Heart left ventricle (tissue), 16 donors: ENCODE data around the gene FAF1. TPM values are rescaled to one million over a fixed set of nuclear protein-coding genes. Genes with fewer than 3 reads are reported as not detected.
A peak's percentile ranks its signal among the peaks of the same experiment; 100 is the strongest.

Source experiments
- ATAC-seq, 4 donors: fragments of 200-7000 bp; cut with Tn5 transposase; one replicate each; pipeline ENCODE4 v1.9.1; 2020 to 2022; ENCODE audit warnings: moderate library complexity in 4 of 4, mild to moderate bottlenecking in 3 of 4, moderate number of reproducible peaks in 1 of 4
- DNase-seq, 5 donors: peaks; one replicate each; pipeline ENCODE4 v3.0.0-alpha.2; 2020
- H3K27ac ChIP-seq, 12 donors: fragments of 200-600 bp; sonication (generic) in 4 of 12; one replicate each; pipeline versions ENCODE4 v1.5.0 to v1.8.0; 2016 to 2022; ENCODE audit warnings: mild to moderate bottlenecking in 2 of 12
- H3K27me3 ChIP-seq, 9 donors: fragments of 200-600 bp; sonication (generic) in 2 of 9; one replicate each; pipeline versions ENCODE4 v1.5.1 to v1.8.0; 2016 to 2022; ENCODE audit warnings: mild to moderate bottlenecking in 3 of 9
- H3K36me3 ChIP-seq, 9 donors: fragments of 200-600 bp; sonication (generic) in 2 of 9; one replicate each; pipeline versions ENCODE4 v1.5.0 to v1.8.0; 2018 to 2022; ENCODE audit warnings: mild to moderate bottlenecking in 2 of 9
- H3K4me1 ChIP-seq, 12 donors: fragments of 200-600 bp; sonication (generic) in 4 of 12; one replicate each; pipeline versions ENCODE4 v1.5.0 to v1.8.0; 2016 to 2022; ENCODE audit warnings: mild to moderate bottlenecking in 3 of 12
- H3K4me3 ChIP-seq, 12 donors: fragments of 200-600 bp; sonication (generic) in 4 of 12; one replicate each; pipeline versions ENCODE4 v1.5.0 to v1.8.0; 2017 to 2022; ENCODE audit warnings: mild to moderate bottlenecking in 9 of 12, moderate library complexity in 4 of 12
- H3K9me3 ChIP-seq, 12 donors: fragments of 200-600 bp; sonication (generic) in 4 of 12; one replicate each; pipeline versions ENCODE4 v1.5.0 to v1.8.0; 2016 to 2022; ENCODE audit warnings: mild to moderate bottlenecking in 1 of 12
- POLR2A ChIP-seq, 2 donors: fragments of 450-650 bp; IDR thresholded peaks; one replicate each; pipeline ENCODE4 v1.6.1; 2017; ENCODE audit warnings: antibody characterized with exemption in 2 of 2, mild to moderate bottlenecking in 2 of 2, moderate library complexity in 2 of 2
- WGBS, 4 donors: extraction: QIAGEN DNeasy Blood & Tissue Kit in 2 of 4; methylation state at CpG; one replicate each; pipeline versions ENCODE4 v1.1.5 to v1.1.7; 2013 to 2018; 5-methylcytosine and 5-hydroxymethylcytosine counted together
- intact Hi-C, 10 donors: fragments of 100-400 bp; cut with DNase I; formaldehyde crosslinking; loops; one replicate each; pipeline versions ENCODE4 v1.11.1 to v1.14.2; 2022
- polyA plus RNA-seq, 2 donors: library from polyadenylated mRNA; stranded (reverse); fragments of 200-250 nt; gene quantifications; one replicate each; pipeline ENCODE4 v1.2.3, GENCODE V29; 2013
- total RNA-seq, 9 donors: library from RNA; depleted of rRNA in 2 of 9; stranded (reverse); fragments of >200 nt in 2 of 9; fragmentation: NEBNext Ultra II Directional in 3 of 9; extraction: Animal tissue kit (Norgen Biotek cat#: 25700) in 3 of 9; gene quantifications; one replicate each; pipeline versions ENCODE4 v1.1.0 to v1.2.4, GENCODE V29; 2016 to 2023
- TF ChIP-seq, protein P1 (sequence below), 12 donors: fragments of 200-600 bp; sonication (generic) in 4 of 12; IDR thresholded peaks; one replicate each; pipeline versions ENCODE4 v1.5.0 to v1.8.0; 2018 to 2022; ENCODE audit warnings: antibody characterized with exemption in 12 of 12, mild to moderate bottlenecking in 5 of 12
- donor health status: ischemic (EF 13 %, LVEDD 7.1; RV severe dilation, severe dysfunction).
- donor health status: healthy with polysubstance abuse.
- donor health status: DM: no; HTN: yes; CAD: no.
- donor health status: DM: no; HTN: no; CAD: no.
- donor health status: ischemic (EF 25% LVEDD 6.9; RV normal size, moderate dysfunction).
- donor health status: ischemic (EF 25% LVEDD 5.7; RV mildly dilated, moderate dysfunction).
- donor health status: healthy.
- donor health status: DM: yes; HTN: yes; CAD: no.
- donor health status: ischemic (EF 35%, LVEDD 5.7; RV mildly dilated, moderate dysfunction).
- donor health status: nonischemic (EF 11% LVEDD 7.7; RV severe dilation, severe dysfunction).
- donor health status: DM: yes; HTN: yes; CAD: no.
- donor health status: PGD.
- donor health status: ischemic (EF 29% LVEDD 5.4; RV normal size, mild dysfunction).
- donor health status: nonischemic (EF 23%, LVEDD 6.1; RV moderate dilation, normal function).

FAF1 gene
- total and polyA plus RNA-seq, 11 donors: 41.0 to 112 (median 81.3) TPM

DNA sequence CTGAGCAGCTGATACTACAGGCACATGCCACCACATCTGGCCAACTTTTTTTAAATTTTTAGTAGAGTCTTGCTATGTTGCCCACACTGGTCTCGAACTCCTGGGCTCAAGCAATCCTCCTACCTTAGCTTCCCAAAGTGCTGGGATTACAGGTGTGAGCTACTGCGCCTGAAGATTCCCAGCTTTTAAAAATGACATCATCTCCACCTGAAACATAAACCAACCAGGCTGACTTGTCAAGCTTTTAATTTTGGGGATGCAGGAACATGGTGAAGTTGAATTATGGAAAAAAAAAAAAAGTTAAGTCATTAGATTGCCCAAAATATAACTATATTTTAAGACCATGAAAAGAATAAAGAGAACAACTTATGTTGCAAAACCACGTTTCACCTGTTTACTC is 350.6 kb downstream of the FAF1 start:
- Histone ChIP-seq H3K36me3 (no peaks in the 10 kb centered on the region), H3K9me3 (no peaks in the 10 kb centered on the region), H3K27me3 (no peaks in the 10 kb centered on the region), H3K27ac (no peak overlapping the region), H3K4me3 (no peak overlapping the region), H3K4me1 (no peaks in the 10 kb centered on the region)
- 94 to 98% (median 96%) methylated on average over 3 of the region's 3 CpGs for WGBS, 4 donors
- no peak for DNase-seq
- no peak for ATAC-seq
- intact Hi-C loops: no loop called here
- TF ChIP-seq, protein P1, sequence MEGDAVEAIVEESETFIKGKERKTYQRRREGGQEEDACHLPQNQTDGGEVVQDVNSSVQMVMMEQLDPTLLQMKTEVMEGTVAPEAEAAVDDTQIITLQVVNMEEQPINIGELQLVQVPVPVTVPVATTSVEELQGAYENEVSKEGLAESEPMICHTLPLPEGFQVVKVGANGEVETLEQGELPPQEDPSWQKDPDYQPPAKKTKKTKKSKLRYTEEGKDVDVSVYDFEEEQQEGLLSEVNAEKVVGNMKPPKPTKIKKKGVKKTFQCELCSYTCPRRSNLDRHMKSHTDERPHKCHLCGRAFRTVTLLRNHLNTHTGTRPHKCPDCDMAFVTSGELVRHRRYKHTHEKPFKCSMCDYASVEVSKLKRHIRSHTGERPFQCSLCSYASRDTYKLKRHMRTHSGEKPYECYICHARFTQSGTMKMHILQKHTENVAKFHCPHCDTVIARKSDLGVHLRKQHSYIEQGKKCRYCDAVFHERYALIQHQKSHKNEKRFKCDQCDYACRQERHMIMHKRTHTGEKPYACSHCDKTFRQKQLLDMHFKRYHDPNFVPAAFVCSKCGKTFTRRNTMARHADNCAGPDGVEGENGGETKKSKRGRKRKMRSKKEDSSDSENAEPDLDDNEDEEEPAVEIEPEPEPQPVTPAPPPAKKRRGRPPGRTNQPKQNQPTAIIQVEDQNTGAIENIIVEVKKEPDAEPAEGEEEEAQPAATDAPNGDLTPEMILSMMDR (IDR thresholded peaks at IDR 0.05): no peak
- no peak for TF ChIP-seq POLR2A (IDR thresholded peaks at IDR 0.05)

DNA sequence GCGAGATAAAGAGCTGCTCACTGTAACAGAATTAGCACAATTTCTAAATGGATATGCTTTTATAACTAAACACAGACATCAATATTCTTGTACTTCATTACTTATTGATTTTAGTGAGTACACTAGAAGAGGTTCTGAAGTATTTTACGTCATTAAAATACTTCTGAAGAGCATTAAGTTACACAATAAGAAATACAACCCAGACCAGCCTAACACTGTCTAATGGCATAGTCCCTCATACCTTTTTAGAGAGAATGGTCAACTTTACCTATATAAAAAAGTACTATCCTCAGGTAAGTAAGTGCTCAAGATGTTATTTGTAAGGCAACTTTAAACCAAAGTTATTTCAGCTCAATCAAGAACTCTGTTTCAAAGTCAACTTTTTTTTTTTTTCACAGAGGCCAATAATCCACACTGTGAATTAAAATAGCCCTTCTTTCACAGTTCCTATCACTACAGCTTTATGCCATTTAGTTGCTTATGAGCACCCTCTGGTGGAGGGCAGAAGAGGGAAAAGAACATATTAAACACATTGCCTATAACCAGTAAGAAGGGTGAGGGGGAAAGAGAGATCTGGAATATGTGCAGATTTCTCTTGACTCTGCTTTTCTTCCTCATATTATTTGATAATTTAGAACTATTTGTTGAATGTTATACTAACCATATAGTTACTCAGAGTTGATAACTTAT is 354.7 kb downstream of the FAF1 start:
- Histone ChIP-seq H3K27me3 (no peaks in the 10 kb centered on the region), H3K36me3 (no peaks in the 10 kb centered on the region), H3K27ac (no peak overlapping the region), H3K9me3 (no peaks in the 10 kb centered on the region), H3K4me1 (peaks cover 0 to 4% (median 0%) of the 10 kb centered on the region in 12 donors), H3K4me3 (no peak overlapping the region)
- no peak for DNase-seq
- intact Hi-C loops: no loop called here
- WGBS, 4 donors: 95 to 100% (median 99%) methylated on average over 2 of the region's 2 CpGs
- no peak for ATAC-seq
- TF ChIP-seq, protein P1 (IDR thresholded peaks at IDR 0.05): peak in 5 of 12 donors; percentile 9 to 26 (median 23)
- no peak for TF ChIP-seq POLR2A (IDR thresholded peaks at IDR 0.05)

DNA sequence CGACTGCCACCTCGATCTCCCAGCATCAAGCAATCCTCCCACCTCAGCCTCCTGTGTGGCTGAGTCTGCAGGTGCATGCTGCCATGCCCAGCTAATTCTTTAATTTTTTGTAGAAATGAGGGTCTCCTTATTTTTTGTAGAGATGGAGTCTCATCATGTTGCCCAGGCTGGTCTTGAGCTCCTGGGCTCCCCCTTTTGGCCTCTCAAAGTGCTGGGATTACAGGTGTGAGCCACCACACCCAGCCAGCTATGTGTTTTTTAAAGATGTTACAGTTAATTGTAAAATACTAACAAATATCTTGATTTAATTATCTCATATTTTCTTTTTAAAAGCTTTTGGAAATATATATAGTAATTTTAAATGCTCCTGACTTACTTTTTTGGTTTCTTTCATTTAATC is 355.5 kb downstream of the FAF1 start:
- no peaks in the 10 kb centered on the region for H3K27me3 ChIP-seq
- H3K27ac ChIP-seq: no peak overlapping the region
- H3K36me3 ChIP-seq: no peaks in the 10 kb centered on the region
- peaks cover 0 to 4% (median 0%) of the 10 kb centered on the region in 12 donors for H3K4me1 ChIP-seq
- no peak for ATAC-seq
- intact Hi-C loops: no loop called here
- DNase-seq: no peak
- no peak for TF ChIP-seq POLR2A (IDR thresholded peaks at IDR 0.05)
- TF ChIP-seq, protein P1 (IDR thresholded peaks at IDR 0.05): peak in 1 of 12 donors; percentile 6
- no peak overlapping the region for H3K4me3 ChIP-seq
- no peaks in the 10 kb centered on the region for H3K9me3 ChIP-seq
- WGBS, 4 donors: 97 to 98% (median 97%) methylated on average over 2 of the region's 2 CpGs

DNA sequence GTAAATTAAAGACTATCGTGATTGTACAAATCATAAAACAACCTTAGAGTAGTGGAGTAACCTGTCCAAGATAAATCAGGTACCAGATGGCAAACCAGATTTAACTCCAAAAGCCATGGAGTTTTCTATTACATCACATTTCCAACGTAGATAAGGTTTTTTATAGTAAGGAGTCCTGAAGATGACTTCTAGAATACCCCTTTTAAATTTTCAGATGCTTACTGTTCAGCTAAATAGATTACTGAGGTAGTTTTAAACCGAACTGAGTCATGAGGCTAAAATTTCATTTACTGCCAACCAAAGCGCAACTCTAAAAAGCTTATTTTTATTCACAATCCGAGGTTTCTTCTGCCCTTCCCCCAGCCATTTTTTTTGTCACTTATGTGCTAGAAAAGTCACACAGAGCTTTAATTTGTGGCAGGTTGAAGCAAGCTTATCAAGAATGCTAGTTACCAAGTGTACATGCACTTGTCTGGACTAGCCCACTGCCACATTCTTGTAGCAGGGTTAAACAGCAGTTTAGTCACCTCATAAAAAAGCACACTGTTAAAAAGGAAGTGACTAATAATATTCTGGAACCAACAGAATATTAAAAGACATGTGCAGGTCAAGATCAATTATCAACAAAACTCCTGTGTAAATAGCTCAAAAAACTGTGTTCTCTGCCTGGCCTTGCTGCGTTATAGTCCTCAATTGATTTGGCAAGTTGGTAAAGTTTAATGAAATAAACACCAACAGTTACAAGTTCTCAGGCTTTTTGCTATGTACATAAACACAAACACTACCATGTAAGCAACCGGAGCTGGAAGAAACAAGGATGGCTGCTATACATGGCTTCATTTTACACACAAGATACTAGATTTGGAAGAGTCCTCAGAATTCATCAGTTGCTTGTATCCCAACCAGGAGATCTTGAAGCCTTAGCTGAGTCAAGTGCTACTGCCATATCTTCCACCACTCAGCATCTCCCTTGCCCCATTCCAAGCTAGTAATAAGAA is 356.5 kb downstream of the FAF1 start:
- Histone ChIP-seq H3K27ac (no peak overlapping the region), H3K27me3 (no peaks in the 10 kb centered on the region), H3K9me3 (no peaks in the 10 kb centered on the region), H3K4me3 (no peak overlapping the region), H3K4me1 (peaks cover 0 to 4% (median 0%) of the 10 kb centered on the region in 12 donors), H3K36me3 (no peaks in the 10 kb centered on the region)
- intact Hi-C loops: no loop called here
- ATAC-seq (no peak), DNase-seq (no peak)
- TF ChIP-seq, protein P1 (IDR thresholded peaks at IDR 0.05): no peak
- no peak for TF ChIP-seq POLR2A (IDR thresholded peaks at IDR 0.05)
- WGBS, 4 donors: 85 to 89% (median 89%) methylated on average over 7 of the region's 7 CpGs
